GM21390 (cell line): ENCODE data around the gene HIP1.
A peak's percentile ranks its signal among the peaks of the same experiment; 100 is the strongest.
"Not testable (repeated sequence)": the region's sequence is repeated elsewhere in the genome, so short reads cannot be mapped to it uniquely, and the experiment has no call there.

Source experiments
- ATAC-seq: cut with Tn5 transposase; IDR thresholded peaks from one replicate; pipeline ENCODE4 v1.9.1; 2021; ENCODE audit not compliant: unreplicated experiment

Gene HIP1

GRCh38 chr7:75739796-75740672 is 1.3 kb upstream of the HIP1 start:
- no peak for ATAC-seq

- ATAC-seq, result peak; percentile 90
Measured at GRCh38 chr7:75738975-75739795, 444 bp upstream of the HIP1 start.

- ATAC-seq, result no peak
Measured at GRCh38 chr7:75737856-75738603, 711 bp downstream of the HIP1 start.

GRCh38 chr7:75735581-75736350 is 3.0 kb downstream of the HIP1 start:
- ATAC-seq, result no peak

GRCh38 chr7:75734586-75735458 is 3.9 kb downstream of the HIP1 start:
- no peak for ATAC-seq

GRCh38 chr7:75732764-75733630 is 5.7 kb downstream of the HIP1 start:
- no peak for ATAC-seq

GRCh38 chr7:75732016-75732521 is 6.7 kb downstream of the HIP1 start:
- ATAC-seq, result no peak

GRCh38 chr7:75729851-75730274 is 8.9 kb downstream of the HIP1 start:
- no peak for ATAC-seq

- no peak for ATAC-seq
Measured at GRCh38 chr7:75727881-75728593, 10.7 kb downstream of the HIP1 start.

- ATAC-seq, result not testable (repeated sequence)
Measured at GRCh38 chr7:75727351-75727750, 11.4 kb downstream of the HIP1 start.

GRCh38 chr7:75725306-75725705 is 13.4 kb downstream of the HIP1 start:
- no peak for ATAC-seq

- ATAC-seq, result no peak
Measured at GRCh38 chr7:75723444-75723843, 15.3 kb downstream of the HIP1 start.

- ATAC-seq, result no peak
Measured at GRCh38 chr7:75722373-75722772, 16.4 kb downstream of the HIP1 start.

- ATAC-seq, result not testable (repeated sequence)
Measured at GRCh38 chr7:75721922-75722321, 16.8 kb downstream of the HIP1 start.

- no peak for ATAC-seq
Measured at GRCh38 chr7:75721426-75721825, 17.3 kb downstream of the HIP1 start.

GRCh38 chr7:75719626-75720025 is 19.1 kb downstream of the HIP1 start:
- no peak for ATAC-seq

GRCh38 chr7:75718390-75719031 is 20.2 kb downstream of the HIP1 start:
- ATAC-seq, result no peak
